Transverse colon (tissue), 4 donors: ENCODE results near the gene OR6B3. TPM values are rescaled to one million over a fixed set of nuclear protein-coding genes. Genes with fewer than 3 reads are reported as not detected.

Source experiments
- DNase-seq: peaks from one replicate; pipeline ENCODE4 v3.0.0-alpha.2; 2019
- H3K27ac ChIP-seq, 4 donors: fragments of 200-600 bp; sonication (generic); 2 replicates each; pipeline ENCODE4 v1.5.1; 2016 to 2018; ENCODE audit warnings: inconsistent platforms in 4 of 4
- H3K27me3 ChIP-seq: fragments of 200-600 bp; sonication (generic); 2 replicates; pipeline ENCODE4 v1.5.1; 2017; ENCODE audit warnings: inconsistent platforms
- H3K36me3 ChIP-seq, 4 donors: fragments of 200-600 bp; sonication (generic); 2 replicates each; pipeline ENCODE4 v1.5.1; 2017 to 2019; ENCODE audit warnings: inconsistent platforms in 4 of 4
- H3K4me1 ChIP-seq, 4 donors: fragments of 200-600 bp; sonication (generic); 2 replicates each; pipeline ENCODE4 v1.5.1; 2017 to 2020; ENCODE audit warnings: inconsistent platforms in 4 of 4
- H3K4me3 ChIP-seq, 4 donors: fragments of 200-600 bp; sonication (generic); 1 replicate in 1 of 4; 2 replicates in 3 of 4; pipeline versions ENCODE4 v1.5.1 to v1.6.1; 2017 to 2019; ENCODE audit warnings: inconsistent platforms in 4 of 4
- H3K9me3 ChIP-seq, 2 donors: fragments of 200-600 bp; sonication (generic); 2 replicates each; pipeline ENCODE4 v1.5.1; 2017 to 2019; ENCODE audit warnings: inconsistent platforms in 2 of 2
- EP300 ChIP-seq: sonication (generic); formaldehyde crosslinking; IDR thresholded peaks from one replicate; pipeline ENCODE4 v1.6.1; 2017; ENCODE audit warnings: antibody characterized with exemption, low read depth
- POLR2A ChIP-seq: fragments of 450-650 bp; IDR thresholded peaks from one replicate; pipeline ENCODE4 v1.6.1; 2016; ENCODE audit warnings: antibody characterized with exemption, mild to moderate bottlenecking, moderate library complexity
- POLR2AphosphoS5 ChIP-seq, 3 donors: sonication (generic); formaldehyde crosslinking; IDR thresholded peaks; one replicate each; pipeline ENCODE4 v1.6.1; 2016; ENCODE audit warnings: antibody characterized with exemption in 3 of 3
- WGBS, 2 donors: methylation state at CpG; one replicate each; pipeline ENCODE4 v1.1.5; 2018; ENCODE audit warnings: low coverage in 1 of 2; 5-methylcytosine and 5-hydroxymethylcytosine counted together
- in situ Hi-C, 4 donors: fragments of 200-750 bp; cut with MboI; loops; one replicate each; pipeline versions ENCODE4 v1.15.0 to v1.15.1; 2017; ENCODE audit warnings: low sequenced_read_pairs in 3 of 4, low pct_ligation_motif_present in 1 of 4, low pct_unique_long_range_greater_than_20kb in 1 of 4
- intact Hi-C: fragments of 100-400 bp; cut with DNase I; formaldehyde crosslinking; loops from one replicate; pipeline ENCODE4 v1.15.1; 2023; ENCODE audit warnings: low total_unique reads
- total RNA-seq, 4 donors: library from RNA; depleted of rRNA; stranded (reverse); fragments of >200 nt; gene quantifications; one replicate each; pipeline ENCODE4 v1.1.0, GENCODE V29; 2016
- TF ChIP-seq, protein P1 (sequence below), 5 experiments: fragments of 200-600 bp in 3 of 5; fragments of 450-650 bp in 2 of 5; sonication (generic) in 3 of 5; IDR thresholded peaks; 1 replicate in 2 of 5; 2 replicates in 3 of 5; pipeline ENCODE4 v1.5.1; 2016 to 2017; ENCODE audit warnings: antibody characterized with exemption in 5 of 5, inconsistent platforms in 3 of 5, mild to moderate bottlenecking in 2 of 5, moderate library complexity in 1 of 5

OR6B3 gene
- total RNA-seq, 4 donors from 2014 or later: not detected

DNA sequence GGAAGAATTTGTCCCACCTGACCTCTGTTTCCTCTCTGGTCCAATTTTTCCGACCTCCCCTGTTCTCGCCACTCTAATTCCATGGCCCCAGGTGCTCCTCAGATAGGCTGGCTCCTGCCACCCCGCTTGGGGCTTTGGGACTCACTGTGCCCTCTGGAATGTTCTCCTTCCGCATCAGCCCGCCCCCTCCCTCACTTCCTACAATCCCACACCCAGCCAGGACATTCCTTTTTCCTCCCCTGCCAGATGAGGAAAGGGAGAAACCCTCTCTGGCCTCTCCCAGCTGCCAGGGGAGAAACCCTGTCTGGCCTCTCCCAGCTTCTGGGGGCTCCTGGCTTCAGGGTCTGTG, 20.0 kb downstream of the OR6B3 start:
- Histone ChIP-seq H3K4me1 (no peaks in the 10 kb centered on the region), H3K36me3 (no peaks in the 10 kb centered on the region), H3K27ac (no peak overlapping the region), H3K9me3 (no peaks in the 10 kb centered on the region), H3K4me3 (no peak overlapping the region), H3K27me3 (peaks cover 25% of the 10 kb centered on the region)
- WGBS, 2 donors: 52% methylated on average over 5 of the region's 5 CpGs; no CpG with 5 or more reads in 1 of the 2 donors
- DNase-seq: no peak
- intact Hi-C loops: no loop called here
- TF ChIP-seq POLR2AphosphoS5 (IDR thresholded peaks at IDR 0.05) (no peak), POLR2A (no peak)
- in situ Hi-C loops: no loop called here

DNA sequence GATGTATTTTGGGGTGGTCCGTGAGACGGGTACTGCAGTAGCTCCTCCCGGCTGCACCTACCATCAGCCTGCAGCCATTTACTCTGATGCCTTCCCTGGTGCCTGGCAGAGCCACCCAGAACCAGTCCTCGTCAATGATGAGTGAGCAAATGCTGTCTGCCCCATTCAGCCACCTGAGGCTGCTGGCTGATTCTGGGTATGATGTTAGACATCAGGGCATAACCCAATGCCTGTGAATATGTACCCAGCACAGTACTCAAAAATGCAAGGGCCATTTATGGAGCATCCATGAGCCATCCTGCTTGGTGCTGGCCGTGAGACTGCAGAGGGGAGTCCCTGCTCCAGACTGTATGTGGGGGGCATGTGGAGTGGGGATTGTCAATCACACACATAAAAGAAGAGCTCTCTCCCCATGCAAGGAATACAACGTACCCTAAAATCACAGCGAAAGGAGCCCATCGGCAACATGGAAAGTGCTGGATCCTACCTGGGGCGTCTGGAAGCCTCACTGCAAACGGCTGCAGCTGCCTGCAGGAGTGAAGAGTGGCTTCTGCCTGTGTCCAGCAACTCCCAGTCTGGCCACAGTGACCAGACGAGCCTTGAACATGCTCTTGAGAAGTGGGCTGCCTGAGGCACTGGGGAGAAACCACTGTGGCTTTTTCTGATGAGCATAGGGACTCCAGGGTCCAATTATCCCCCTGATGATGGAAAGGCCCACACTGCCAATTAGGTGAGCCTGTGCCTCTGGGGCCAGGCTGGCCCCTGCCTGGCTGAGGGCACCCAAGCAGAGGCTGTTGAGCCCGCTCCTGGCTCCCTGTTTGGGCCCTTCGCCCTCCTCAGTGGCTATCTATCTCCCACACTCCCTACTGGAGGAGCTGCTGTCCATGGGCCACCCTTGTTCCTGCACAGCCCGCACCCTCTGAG, 20.7 kb downstream of the OR6B3 start:
- DNase-seq: no peak

DNA sequence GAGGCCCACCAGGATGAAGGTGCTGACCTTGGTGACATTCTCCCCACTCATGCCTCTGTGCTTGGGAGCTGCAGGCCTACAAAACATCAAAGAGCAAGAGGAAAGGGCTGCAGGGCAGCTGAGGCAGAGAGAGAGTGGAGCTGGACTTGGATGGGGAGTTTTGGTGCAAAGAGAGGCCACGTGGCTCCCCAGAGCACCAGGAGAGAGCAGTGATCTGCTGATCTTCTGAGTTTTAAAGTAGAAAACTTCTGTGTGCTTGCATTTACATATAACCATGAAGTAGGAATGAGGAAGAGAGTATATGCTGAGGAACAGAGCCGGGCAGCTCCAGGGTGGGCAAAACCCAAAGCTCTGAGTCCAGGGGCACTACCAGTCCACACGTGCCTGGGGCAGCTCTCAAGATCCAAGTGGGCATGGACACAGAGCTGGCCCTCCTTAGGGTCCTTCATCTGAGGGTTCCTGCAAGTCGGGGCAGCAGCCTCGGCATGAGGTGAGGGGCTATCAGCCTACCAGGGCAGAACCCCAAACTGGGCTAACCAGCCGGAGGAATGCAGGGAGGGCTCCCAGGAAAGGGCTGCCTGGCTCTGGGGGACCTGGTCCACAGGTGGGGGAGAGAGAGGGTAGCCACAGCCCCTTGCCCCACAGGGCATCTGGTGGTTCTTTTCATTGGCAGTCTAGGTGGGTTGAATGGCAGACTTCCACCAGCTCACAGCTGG, 22.8 kb downstream of the OR6B3 start, which contains the start of gene OR6B2:
Gene OR6B2 (minus strand): TSS at position 51 of the 716 bp plus-strand sequence. CDS start 0 bp downstream, at position 51.
- TF ChIP-seq POLR2A: no peak
- no peak for TF ChIP-seq EP300
- no peak for TF ChIP-seq POLR2AphosphoS5 (IDR thresholded peaks at IDR 0.05)
- TF ChIP-seq, protein P1, sequence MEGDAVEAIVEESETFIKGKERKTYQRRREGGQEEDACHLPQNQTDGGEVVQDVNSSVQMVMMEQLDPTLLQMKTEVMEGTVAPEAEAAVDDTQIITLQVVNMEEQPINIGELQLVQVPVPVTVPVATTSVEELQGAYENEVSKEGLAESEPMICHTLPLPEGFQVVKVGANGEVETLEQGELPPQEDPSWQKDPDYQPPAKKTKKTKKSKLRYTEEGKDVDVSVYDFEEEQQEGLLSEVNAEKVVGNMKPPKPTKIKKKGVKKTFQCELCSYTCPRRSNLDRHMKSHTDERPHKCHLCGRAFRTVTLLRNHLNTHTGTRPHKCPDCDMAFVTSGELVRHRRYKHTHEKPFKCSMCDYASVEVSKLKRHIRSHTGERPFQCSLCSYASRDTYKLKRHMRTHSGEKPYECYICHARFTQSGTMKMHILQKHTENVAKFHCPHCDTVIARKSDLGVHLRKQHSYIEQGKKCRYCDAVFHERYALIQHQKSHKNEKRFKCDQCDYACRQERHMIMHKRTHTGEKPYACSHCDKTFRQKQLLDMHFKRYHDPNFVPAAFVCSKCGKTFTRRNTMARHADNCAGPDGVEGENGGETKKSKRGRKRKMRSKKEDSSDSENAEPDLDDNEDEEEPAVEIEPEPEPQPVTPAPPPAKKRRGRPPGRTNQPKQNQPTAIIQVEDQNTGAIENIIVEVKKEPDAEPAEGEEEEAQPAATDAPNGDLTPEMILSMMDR (IDR thresholded peaks at IDR 0.05): no peak
- Histone ChIP-seq H3K27ac (no peak within 1 kb of the TSS), H3K4me3 (no peak within 1 kb of the TSS), H3K27me3 (peaks cover 14% of the 10 kb centered on the region), H3K4me1 (no peaks in the 10 kb centered on the region), H3K9me3 (no peaks in the 10 kb centered on the region), H3K36me3 (no peaks in the 10 kb centered on the region)
- DNase-seq: no peak
- 63% methylated on average over 6 of the region's 6 CpGs; no CpG with 5 or more reads in 1 of the 2 donors for WGBS, 2 donors
- in situ Hi-C loops (no loop called here), intact Hi-C loops (no loop called here)

More for the DNA sequence above, 20.7 kb downstream of the OR6B3 start:
- 64 to 74% methylated on average over 9 to 14 of the region's 14 CpGs for WGBS, 2 donors
- H3K4me3 ChIP-seq: no peak overlapping the region
- intact Hi-C loops: no loop called here
- no peaks in the 10 kb centered on the region for H3K36me3 ChIP-seq
- no peaks in the 10 kb centered on the region for H3K9me3 ChIP-seq
- H3K4me1 ChIP-seq: no peaks in the 10 kb centered on the region
- H3K27ac ChIP-seq: no peak overlapping the region
- in situ Hi-C loops: no loop called here
- no peak for TF ChIP-seq EP300
- H3K27me3 ChIP-seq: peaks cover 20% of the 10 kb centered on the region

DNA sequence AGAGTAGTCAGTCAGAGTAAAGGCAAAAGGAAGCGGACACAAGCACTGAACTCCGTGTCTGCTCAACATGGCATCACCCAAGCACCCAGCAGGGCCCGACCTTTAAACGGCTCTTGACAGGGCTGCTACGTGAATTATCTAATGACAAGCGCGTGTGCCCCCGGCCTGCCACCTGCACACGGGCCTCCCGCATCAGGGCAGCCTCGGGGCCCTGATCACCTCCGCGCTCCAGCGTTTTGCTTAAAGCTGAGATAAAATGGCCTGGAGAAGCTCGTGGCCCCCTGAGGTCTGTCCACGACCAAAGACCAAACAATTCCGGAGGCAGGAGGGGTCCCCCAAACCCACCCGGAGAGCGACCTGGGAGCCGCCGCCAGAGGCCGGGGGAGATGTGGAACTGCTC, 28.6 kb downstream of the OR6B3 start:
- peaks cover 0 to 13% (median 6%) of the 10 kb centered on the region in 4 donors for H3K36me3 ChIP-seq
- intact Hi-C loops: loop anchor here (5.0 kb wide), 1 partner anchor 1073 kb away; no protein-coding TSS in a partner anchor
- peak overlapping the region; percentile 91 to 96 (median 93) for H3K27ac ChIP-seq
- no peak for DNase-seq
- H3K4me1 ChIP-seq: peaks cover 10 to 26% (median 12%) of the 10 kb centered on the region in 4 donors
- H3K27me3 ChIP-seq: no peaks in the 10 kb centered on the region
- no peaks in the 10 kb centered on the region for H3K9me3 ChIP-seq
- in situ Hi-C loops: no loop called here
- WGBS, 2 donors: 0% methylated on average over 14 of the region's 22 CpGs; no CpG with 5 or more reads in 1 of the 2 donors
- TF ChIP-seq, protein P1 (IDR thresholded peaks at IDR 0.05): no peak
- TF ChIP-seq EP300 (no peak), POLR2AphosphoS5 (IDR thresholded peaks at IDR 0.05) (no peak), POLR2A (no peak)
- peak overlapping the region; percentile 54 to 98 (median 76) for H3K4me3 ChIP-seq

DNA sequence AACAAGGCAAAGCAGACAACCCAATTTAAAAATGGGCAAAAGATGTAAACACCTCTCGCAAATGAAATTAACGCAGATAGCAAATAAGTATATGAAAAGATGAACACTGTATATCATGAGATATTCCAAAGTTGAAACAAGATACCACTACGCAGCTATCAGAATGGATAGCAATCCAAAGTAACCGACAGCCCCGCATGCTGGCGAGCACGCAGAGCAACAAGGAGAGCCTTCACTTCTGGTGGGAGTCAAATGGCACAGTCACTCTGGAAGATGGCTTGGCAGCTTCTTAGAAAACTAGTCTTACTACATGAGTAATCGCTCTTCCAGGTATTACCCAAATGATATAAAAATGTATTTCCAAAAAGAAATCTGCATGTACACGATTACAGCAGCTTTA, 29.5 kb downstream of the OR6B3 start:
- Histone ChIP-seq H3K4me1 (peaks cover 10 to 26% (median 12%) of the 10 kb centered on the region in 4 donors), H3K9me3 (no peaks in the 10 kb centered on the region), H3K27me3 (no peaks in the 10 kb centered on the region), H3K36me3 (peaks cover 0 to 18% (median 7%) of the 10 kb centered on the region in 4 donors), H3K27ac (no peak overlapping the region), H3K4me3 (peak overlapping the region in 2 of 4 donors; percentile 91 to 98)
- in situ Hi-C loops: no loop called here
- intact Hi-C loops: loop anchor here (5.0 kb wide), 1 partner anchor 1074 kb away; no protein-coding TSS in a partner anchor
- no peak for TF ChIP-seq POLR2A
- no peak for TF ChIP-seq EP300
- TF ChIP-seq POLR2AphosphoS5 (IDR thresholded peaks at IDR 0.05): no peak
- TF ChIP-seq, protein P1 (IDR thresholded peaks at IDR 0.05): no peak
- 76 to 80% methylated on average over 5 to 9 of the region's 9 CpGs for WGBS, 2 donors
- DNase-seq: no peak
